ENCODE data around the gene TPK1.

DNA sequence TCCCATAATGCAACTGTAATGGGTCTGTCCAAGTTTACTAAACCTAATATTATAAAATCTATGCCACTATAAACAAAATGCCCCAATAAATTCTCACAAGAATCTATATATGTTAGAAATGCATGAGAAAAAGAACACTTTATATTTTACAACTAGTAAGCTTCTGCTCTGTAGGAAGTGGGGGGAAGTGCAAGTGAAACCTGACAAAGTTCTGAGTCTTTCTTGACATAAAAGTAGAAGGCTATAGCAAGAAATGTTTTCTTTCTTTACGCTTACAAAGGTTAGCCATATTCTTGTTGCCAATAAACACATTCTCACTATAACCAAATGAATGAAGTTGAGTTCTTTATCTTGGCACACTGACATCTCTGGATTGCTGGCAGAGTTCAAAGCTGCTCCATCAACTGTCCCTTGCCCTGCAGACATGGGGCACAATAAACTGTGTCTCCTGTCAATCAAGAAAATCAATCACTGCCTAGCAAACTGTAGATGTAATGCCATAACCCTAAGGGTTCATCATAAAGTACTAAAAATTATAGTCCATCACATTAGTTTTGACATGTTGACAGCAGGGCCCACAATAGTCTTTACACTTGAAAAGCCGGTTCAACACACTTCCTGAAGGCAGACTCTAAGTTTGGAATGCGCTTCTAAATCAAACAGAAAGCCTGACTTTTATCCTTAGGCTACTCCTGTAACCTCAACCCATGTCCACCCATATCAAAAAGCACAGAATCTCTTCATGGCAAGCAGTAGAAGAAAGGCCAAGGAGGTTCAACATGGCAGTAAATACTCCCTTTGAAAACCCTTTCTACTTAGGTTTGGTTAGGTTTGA is 58.6 kb downstream of the TPK1 start:
- TF ChIP-seq, protein P1, sequence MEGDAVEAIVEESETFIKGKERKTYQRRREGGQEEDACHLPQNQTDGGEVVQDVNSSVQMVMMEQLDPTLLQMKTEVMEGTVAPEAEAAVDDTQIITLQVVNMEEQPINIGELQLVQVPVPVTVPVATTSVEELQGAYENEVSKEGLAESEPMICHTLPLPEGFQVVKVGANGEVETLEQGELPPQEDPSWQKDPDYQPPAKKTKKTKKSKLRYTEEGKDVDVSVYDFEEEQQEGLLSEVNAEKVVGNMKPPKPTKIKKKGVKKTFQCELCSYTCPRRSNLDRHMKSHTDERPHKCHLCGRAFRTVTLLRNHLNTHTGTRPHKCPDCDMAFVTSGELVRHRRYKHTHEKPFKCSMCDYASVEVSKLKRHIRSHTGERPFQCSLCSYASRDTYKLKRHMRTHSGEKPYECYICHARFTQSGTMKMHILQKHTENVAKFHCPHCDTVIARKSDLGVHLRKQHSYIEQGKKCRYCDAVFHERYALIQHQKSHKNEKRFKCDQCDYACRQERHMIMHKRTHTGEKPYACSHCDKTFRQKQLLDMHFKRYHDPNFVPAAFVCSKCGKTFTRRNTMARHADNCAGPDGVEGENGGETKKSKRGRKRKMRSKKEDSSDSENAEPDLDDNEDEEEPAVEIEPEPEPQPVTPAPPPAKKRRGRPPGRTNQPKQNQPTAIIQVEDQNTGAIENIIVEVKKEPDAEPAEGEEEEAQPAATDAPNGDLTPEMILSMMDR (IDR thresholded peaks at IDR 0.05) = no peak
- no peak for TF ChIP-seq POLR2A (IDR thresholded peaks at IDR 0.05)

All from Peyer's patch (tissue), 4 donors.